HepG2 (cell line): Measurements from ENCODE around the gene TSPAN31. TPM values are rescaled to one million over a fixed set of nuclear protein-coding genes. Genes with fewer than 3 reads are reported as not detected.

Source experiments
- CTCF ChIP-seq: sonication (generic); formaldehyde crosslinking; IDR thresholded peaks from 2 replicates; pipeline ENCODE4 v1.5.0; 2020; ENCODE audit warnings: mild to moderate bottlenecking, missing genetic modification reagents, moderate library complexity
- DNMT1 ChIP-seq: sonication (generic); formaldehyde crosslinking; IDR thresholded peaks from 2 replicates; pipeline ENCODE4 v1.5.1; 2020; ENCODE audit warnings: mild to moderate bottlenecking, missing genetic modification reagents
- MYNN ChIP-seq: sonication (generic); formaldehyde crosslinking; IDR thresholded peaks from 2 replicates; pipeline ENCODE4 v1.4.0; 2020; ENCODE audit warnings: mild to moderate bottlenecking, low read depth, missing genetic modification reagents
- SKIL ChIP-seq: sonication (generic); formaldehyde crosslinking; IDR thresholded peaks from 2 replicates; pipeline ENCODE4 v1.8.0; 2022; ENCODE audit warnings: missing genetic modification reagents, mild to moderate bottlenecking, moderate library complexity, borderline replicate concordance
- ZBTB40 ChIP-seq, 2 experiments: fragments of 450-650 bp in 1 of 2; sonication (generic) in 1 of 2; formaldehyde crosslinking in 1 of 2; IDR thresholded peaks; 2 replicates each; pipeline versions ENCODE4 v1.6.1 to v1.8.0; 2016 to 2022; ENCODE audit warnings: antibody characterized with exemption in 1 of 2, mild to moderate bottlenecking in 1 of 2, missing genetic modification reagents in 1 of 2
- ZKSCAN8 ChIP-seq: IDR thresholded peaks from 2 replicates; pipeline ENCODE4 v1.6.1; 2016; ENCODE audit warnings: borderline replicate concordance, missing genetic modification reagents, missing compliant biosample characterization
- ZNF18 ChIP-seq: sonication (generic); formaldehyde crosslinking; IDR thresholded peaks from 2 replicates; pipeline ENCODE4 v1.8.0; 2022; ENCODE audit warnings: mild to moderate bottlenecking, missing genetic modification reagents; ENCODE audit not compliant: insufficient replicate concordance
- ZNF20 ChIP-seq: sonication (generic); formaldehyde crosslinking; IDR thresholded peaks from 2 replicates; pipeline ENCODE4 v1.4.0; 2020; ENCODE audit warnings: mild to moderate bottlenecking, moderate library complexity, missing genetic modification reagents
- ZNF605 ChIP-seq: sonication (generic); formaldehyde crosslinking; IDR thresholded peaks from 2 replicates; pipeline ENCODE4 v1.8.0; 2022; ENCODE audit warnings: mild to moderate bottlenecking, missing genetic modification reagents
- ZNF607 ChIP-seq: sonication (generic); formaldehyde crosslinking; IDR thresholded peaks from 2 replicates; pipeline ENCODE4 v1.5.1; 2020; ENCODE audit warnings: missing genetic modification reagents, mild to moderate bottlenecking, borderline replicate concordance
- ZNF788 ChIP-seq: sonication (generic); formaldehyde crosslinking; IDR thresholded peaks from 2 replicates; pipeline ENCODE4 v1.5.0; 2020; ENCODE audit warnings: mild to moderate bottlenecking, missing genetic modification reagents, borderline replicate concordance
- ZNF83 ChIP-seq: sonication (generic); formaldehyde crosslinking; IDR thresholded peaks from 2 replicates; pipeline ENCODE4 v1.4.0; 2020; ENCODE audit warnings: missing genetic modification reagents, mild to moderate bottlenecking, borderline replicate concordance
- polyA plus RNA-seq, 8 experiments: library from polyadenylated mRNA; depleted of rRNA in 3 of 8; stranded (reverse) in 7 of 8; unstranded in 1 of 8; fragments of >200 nt; fragmentation: Illumina TruSeq in 4 of 8; extraction: Trizol in 4 of 8; gene quantifications; 2 replicates each; pipeline versions ENCODE4 v1.2.1 to v1.2.3, GENCODE V29; 2011 to 2016; ENCODE audit warnings: low read depth in 4 of 8, missing spikeins in 1 of 8, mixed read lengths in 1 of 8; ENCODE audit not compliant: insufficient read depth in 1 of 8
- total RNA-seq, 5 experiments: library from RNA; depleted of rRNA; stranded (reverse); fragments of >200 nt; fragmentation: Illumina TruSeq; extraction: Trizol; gene quantifications; 2 replicates each; pipeline ENCODE4 v1.2.3, GENCODE V29; 2016; ENCODE audit warnings: low read depth in 1 of 5

Gene TSPAN31
- total and polyA plus RNA-seq, 2 of the 13 experiments (the other 11 are each of a cell fraction or from before 2014, with no cell fraction given) = 10.4 to 24.6 TPM

- TF ChIP-seq ZBTB40 (IDR thresholded peaks at IDR 0.05) = no peak
- TF ChIP-seq ZBTB40 (CRISPR knock-in tag; IDR thresholded peaks at IDR 0.05) = peak; percentile 79
- TF ChIP-seq ZNF788 (CRISPR knock-in tag) = peak; percentile 94; the same call in 1 of the 2 replicates
- TF ChIP-seq SKIL (CRISPR knock-in tag) = no peak; the same call in 1 of the 2 replicates
- peak; percentile 94 for TF ChIP-seq DNMT1 (CRISPR knock-in tag)
- peak; percentile 85; the same call in 1 of the 2 replicates for TF ChIP-seq ZNF605 (CRISPR knock-in tag)
- peak; percentile 73; the same call in 1 of the 2 replicates for TF ChIP-seq ZKSCAN8 (CRISPR knock-in tag)
- TF ChIP-seq ZNF83 = peak; percentile 86; the same call in 1 of the 2 replicates
- peak; percentile 85 for TF ChIP-seq ZNF607 (CRISPR knock-in tag)
- no peak for TF ChIP-seq ZNF20
- no peak for TF ChIP-seq ZNF18 (CRISPR knock-in tag)
- TF ChIP-seq MYNN = no peak
- peak; percentile 94 for TF ChIP-seq CTCF (CRISPR knock-in tag)
Measured at GRCh38 chr12:57782608-57783465, 38.0 kb downstream of the TSPAN31 start, which contains the start of gene TSFM (continued).
